Loucy (cell line): Measurements from ENCODE around the gene LRRC4B.

Source experiments
- H2AFZ ChIP-seq: fragments of 200-600 bp; sonication (generic); 2 replicates; pipeline ENCODE4 v1.6.0; 2016; ENCODE audit warnings: antibody characterized with exemption, mild to moderate bottlenecking, low read length, moderate library complexity
- H3F3A ChIP-seq: fragments of 200-600 bp; 2 replicates; pipeline ENCODE4 v1.6.0; 2016; ENCODE audit warnings: antibody characterized with exemption, low read depth, mild to moderate bottlenecking
- H3K27me3 ChIP-seq: fragments of 200-600 bp; sonication (generic); 2 replicates; pipeline ENCODE4 v1.6.1; 2014; ENCODE audit warnings: low read length, mild to moderate bottlenecking; ENCODE audit not compliant: insufficient read depth, poor library complexity, severe bottlenecking
- H3K36me3 ChIP-seq: fragments of 200-600 bp; sonication (generic); 2 replicates; pipeline ENCODE4 v1.6.1; 2016; ENCODE audit warnings: low read length; ENCODE audit not compliant: insufficient read depth
- H3K4me1 ChIP-seq: fragments of 200-600 bp; sonication (generic); 2 replicates; pipeline ENCODE4 v1.5.1; 2014; ENCODE audit warnings: low read length, mild to moderate bottlenecking; ENCODE audit not compliant: insufficient read depth, poor library complexity, severe bottlenecking
- H3K4me2 ChIP-seq: fragments of 200-600 bp; sonication (generic); 2 replicates; pipeline ENCODE4 v1.6.0; 2014; ENCODE audit warnings: antibody characterized with exemption, low read length, low read depth, mild to moderate bottlenecking; ENCODE audit not compliant: poor library complexity, severe bottlenecking
- H3K4me3 ChIP-seq: fragments of 200-600 bp; sonication (generic); 2 replicates; pipeline ENCODE4 v1.5.1; 2014; ENCODE audit warnings: low read length, mild to moderate bottlenecking, mixed read lengths; ENCODE audit not compliant: poor library complexity, severe bottlenecking
- H3K79me2 ChIP-seq: fragments of 200-600 bp; sonication (generic); 2 replicates; pipeline ENCODE4 v1.6.1; 2014; ENCODE audit warnings: low read length; ENCODE audit not compliant: insufficient read depth
- H3K9ac ChIP-seq: fragments of 200-600 bp; sonication (generic); 2 replicates; pipeline ENCODE4 v1.6.0; 2014; ENCODE audit warnings: mild to moderate bottlenecking, low read depth, low read length, moderate library complexity; ENCODE audit not compliant: poor library complexity, severe bottlenecking
- H3K9me2 ChIP-seq: fragments of 200-600 bp; sonication (generic); replicated peaks from 2 replicates; pipeline ENCODE4 v1.6.1; 2016; ENCODE audit warnings: low read depth, low read length, mixed read lengths
- H3K9me3 ChIP-seq: fragments of 200-600 bp; sonication (generic); 2 replicates; pipeline ENCODE4 v1.6.1; 2014; ENCODE audit warnings: mild to moderate bottlenecking, antibody characterized with exemption, low read length, low read depth; ENCODE audit not compliant: insufficient read depth
- H4K20me1 ChIP-seq: fragments of 200-600 bp; sonication (generic); 2 replicates; pipeline ENCODE4 v1.6.0; 2014; ENCODE audit warnings: antibody characterized with exemption, low read length, mild to moderate bottlenecking; ENCODE audit not compliant: insufficient read depth, poor library complexity, severe bottlenecking
- CTCF ChIP-seq: fragments of 200-600 bp; sonication (generic); conservative IDR thresholded peaks from 2 replicates; pipeline ENCODE4 v1.5.1; 2014; ENCODE audit warnings: mild to moderate bottlenecking, antibody characterized with exemption, low read length
- EZH2phosphoT487 ChIP-seq: fragments of 200-600 bp; IDR thresholded peaks from 2 replicates; pipeline ENCODE4 v1.6.1; 2018; ENCODE audit warnings: antibody characterized with exemption, mild to moderate bottlenecking, moderate library complexity, borderline replicate concordance

LRRC4B gene

GRCh38 chr19:50550594-50550966, 17.7 kb downstream of the LRRC4B start:
- Histone ChIP-seq H2AFZ (no peak overlapping the region), H3K9me2 (no peaks in the 10 kb centered on the region), H3K36me3 (no peaks in the 10 kb centered on the region), H3K79me2 (no peaks in the 10 kb centered on the region), H3F3A (no peaks in the 10 kb centered on the region), H4K20me1 (no peaks in the 10 kb centered on the region), H3K4me2 (no peak overlapping the region), H3K4me1 (no peaks in the 10 kb centered on the region), H3K9me3 (no peaks in the 10 kb centered on the region), H3K9ac (no peak overlapping the region), H3K27me3 (no peaks in the 10 kb centered on the region), H3K4me3 (no peak overlapping the region)
- TF ChIP-seq EZH2phosphoT487 (no peak), CTCF (no peak)

GRCh38 chr19:50549927-50550593, 18.2 kb downstream of the LRRC4B start:
- H3K4me1 ChIP-seq: no peaks in the 10 kb centered on the region
- H4K20me1 ChIP-seq: no peaks in the 10 kb centered on the region
- H3K9me2 ChIP-seq: no peaks in the 10 kb centered on the region
- no peak overlapping the region for H3K9ac ChIP-seq
- no peaks in the 10 kb centered on the region for H3K27me3 ChIP-seq
- H3K79me2 ChIP-seq: no peaks in the 10 kb centered on the region
- no peak overlapping the region for H3K4me2 ChIP-seq
- H3K9me3 ChIP-seq: no peaks in the 10 kb centered on the region
- H3K4me3 ChIP-seq: no peak overlapping the region
- TF ChIP-seq CTCF (no peak), EZH2phosphoT487 (no peak)
- H3K36me3 ChIP-seq: no peaks in the 10 kb centered on the region
- no peaks in the 10 kb centered on the region for H3F3A ChIP-seq
- no peak overlapping the region for H2AFZ ChIP-seq

GRCh38 chr19:50549059-50549926, 18.9 kb downstream of the LRRC4B start:
- Histone ChIP-seq H3K27me3 (no peaks in the 10 kb centered on the region), H3F3A (no peaks in the 10 kb centered on the region), H3K9me3 (no peaks in the 10 kb centered on the region), H3K9ac (no peak overlapping the region), H4K20me1 (no peaks in the 10 kb centered on the region), H3K4me3 (no peak overlapping the region), H3K9me2 (no peaks in the 10 kb centered on the region), H3K4me1 (no peaks in the 10 kb centered on the region), H3K4me2 (no peak overlapping the region), H3K79me2 (no peaks in the 10 kb centered on the region), H2AFZ (no peak overlapping the region), H3K36me3 (no peaks in the 10 kb centered on the region)
- TF ChIP-seq CTCF (no peak), EZH2phosphoT487 (no peak)
